HG03103 (cell line): ENCODE data around the gene DUSP16.
A peak's percentile ranks its signal among the peaks of the same experiment; 100 is the strongest.
"Not testable (repeated sequence)": the region's sequence is repeated elsewhere in the genome, so short reads cannot be mapped to it uniquely, and the experiment has no call there.

Experiments used
- ATAC-seq: cut with Tn5 transposase; IDR thresholded peaks from one replicate; pipeline ENCODE4 v1.9.1; 2021; ENCODE audit warnings: low read depth; ENCODE audit not compliant: unreplicated experiment

Gene DUSP16

DNA sequence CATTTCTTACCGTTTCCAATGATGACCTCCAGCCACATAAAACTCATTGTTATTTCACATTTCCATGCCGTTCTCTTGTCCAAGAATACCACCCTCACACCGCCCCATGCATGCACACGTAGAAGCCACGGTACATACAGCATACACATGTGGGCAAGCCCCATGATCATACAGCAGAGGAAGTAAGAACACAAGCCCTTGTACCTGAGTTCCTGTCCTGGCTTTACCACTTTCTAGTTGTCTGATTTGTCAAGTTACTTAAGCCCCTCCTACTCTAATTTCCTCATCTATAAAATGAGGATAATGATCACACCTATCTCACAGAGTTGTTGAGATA is 59.9 kb downstream of the DUSP16 start:
- ATAC-seq: no peak

DNA sequence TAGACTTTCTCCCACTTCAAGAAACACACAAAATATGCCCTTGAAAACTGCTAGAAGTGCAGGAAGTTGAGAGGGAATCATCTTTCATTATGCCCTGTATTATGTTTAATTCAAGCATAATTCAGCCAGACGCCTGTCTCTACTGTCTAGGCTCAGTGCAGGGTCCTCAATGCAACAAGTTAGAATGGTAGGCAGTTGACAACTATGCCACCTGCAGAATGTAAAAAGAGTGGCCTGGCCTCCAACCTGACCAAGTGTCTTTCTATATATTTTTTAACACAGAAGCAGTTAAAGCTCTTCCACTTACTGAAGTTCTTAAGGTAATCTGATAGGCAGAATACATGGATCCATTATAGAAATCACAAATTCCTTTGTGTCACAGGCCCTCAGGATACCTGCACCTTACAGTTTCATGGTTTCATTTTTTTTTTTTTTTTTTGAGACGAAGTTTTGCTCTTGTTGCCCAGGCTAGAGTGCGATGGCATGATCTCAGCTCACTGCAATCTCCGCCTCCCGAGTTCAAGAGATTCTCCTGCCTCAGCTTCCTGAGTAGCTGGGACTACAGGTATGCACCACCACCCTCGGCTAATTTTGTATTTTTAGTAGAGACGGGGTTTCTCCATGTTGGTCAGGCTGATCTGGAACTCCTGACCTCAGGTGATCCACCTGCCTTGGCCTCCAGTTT is 60.4 kb downstream of the DUSP16 start:
- ATAC-seq: not testable (repeated sequence)

GRCh38 chr12:12501121-12501520 is 61.5 kb downstream of the DUSP16 start:
- ATAC-seq: no peak

DNA sequence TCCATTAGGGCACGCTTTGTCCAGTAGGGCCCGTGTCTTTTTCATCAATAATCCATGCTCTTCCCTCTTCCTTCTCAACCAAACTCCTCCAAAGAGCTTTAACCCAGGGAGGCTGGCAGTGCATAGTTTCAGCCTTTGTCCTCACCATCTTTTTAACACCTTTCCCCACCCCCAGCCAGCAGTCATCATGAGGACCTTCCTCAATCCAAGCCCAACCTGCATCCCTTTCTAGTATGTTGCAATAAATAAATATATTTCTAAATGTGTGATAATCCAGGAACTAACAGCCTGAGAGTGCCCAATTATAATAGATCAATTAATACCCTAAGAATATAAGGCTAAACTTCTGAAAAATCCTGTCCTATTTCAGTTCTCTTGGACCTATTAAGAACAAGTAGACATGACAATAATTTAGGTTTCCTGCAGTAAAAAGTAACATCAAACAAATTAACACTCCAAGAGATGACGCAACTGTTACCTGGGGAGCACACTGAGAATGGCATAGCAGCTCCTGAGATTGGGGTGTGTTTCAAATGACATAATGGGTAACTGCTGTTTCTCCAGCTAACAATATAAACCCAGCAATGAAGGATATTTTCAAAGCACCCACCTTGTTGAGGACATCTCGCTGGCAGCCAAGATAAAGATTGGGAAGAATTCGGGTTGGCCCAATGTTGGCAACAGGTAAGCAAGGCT is 62.6 kb downstream of the DUSP16 start:
- ATAC-seq: no peak

DNA sequence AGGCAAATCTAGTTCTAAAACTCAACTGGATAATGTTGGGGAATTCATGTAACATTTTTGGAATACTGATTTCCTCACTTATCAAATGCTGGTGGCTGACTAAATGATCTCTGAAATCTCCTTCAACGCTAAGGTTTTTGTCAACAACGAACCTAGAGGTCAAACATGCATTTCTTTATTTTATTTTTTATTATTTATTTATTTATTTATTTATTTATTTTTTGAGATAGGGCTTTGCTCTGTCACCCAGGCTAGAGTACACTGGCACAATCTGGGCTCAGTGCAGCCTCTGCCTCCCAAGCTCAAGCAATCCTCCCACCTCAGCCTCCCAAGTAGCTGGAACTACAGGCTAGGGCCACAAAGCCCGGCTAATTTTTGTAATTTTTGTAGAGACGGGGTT is 64.5 kb downstream of the DUSP16 start:
- no peak for ATAC-seq

DNA sequence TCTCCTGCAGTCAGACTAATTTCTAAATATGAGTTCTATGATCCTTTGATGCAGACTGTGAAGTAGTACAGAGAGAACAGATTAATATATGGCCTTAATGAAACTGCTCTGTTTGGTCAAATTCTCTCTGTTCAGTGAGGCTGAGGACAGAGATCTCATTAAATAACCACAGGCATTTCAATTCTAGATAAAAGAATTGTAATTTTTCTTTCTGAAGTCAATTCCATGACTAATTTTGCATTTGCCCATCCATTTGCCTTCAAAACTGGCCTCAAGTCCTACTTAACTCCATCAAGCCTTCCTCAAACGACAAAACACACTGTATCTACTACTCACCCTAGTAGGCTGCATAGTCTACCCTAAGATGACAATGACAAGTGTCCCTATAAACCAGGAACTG is 67.1 kb downstream of the DUSP16 start:
- ATAC-seq: no peak

- ATAC-seq: no peak
Observed at GRCh38 chr12:12492547-12492946, 70.1 kb downstream of the DUSP16 start.

- no peak for ATAC-seq
Observed at GRCh38 chr12:12491606-12492005, 71.1 kb downstream of the DUSP16 start.

DNA sequence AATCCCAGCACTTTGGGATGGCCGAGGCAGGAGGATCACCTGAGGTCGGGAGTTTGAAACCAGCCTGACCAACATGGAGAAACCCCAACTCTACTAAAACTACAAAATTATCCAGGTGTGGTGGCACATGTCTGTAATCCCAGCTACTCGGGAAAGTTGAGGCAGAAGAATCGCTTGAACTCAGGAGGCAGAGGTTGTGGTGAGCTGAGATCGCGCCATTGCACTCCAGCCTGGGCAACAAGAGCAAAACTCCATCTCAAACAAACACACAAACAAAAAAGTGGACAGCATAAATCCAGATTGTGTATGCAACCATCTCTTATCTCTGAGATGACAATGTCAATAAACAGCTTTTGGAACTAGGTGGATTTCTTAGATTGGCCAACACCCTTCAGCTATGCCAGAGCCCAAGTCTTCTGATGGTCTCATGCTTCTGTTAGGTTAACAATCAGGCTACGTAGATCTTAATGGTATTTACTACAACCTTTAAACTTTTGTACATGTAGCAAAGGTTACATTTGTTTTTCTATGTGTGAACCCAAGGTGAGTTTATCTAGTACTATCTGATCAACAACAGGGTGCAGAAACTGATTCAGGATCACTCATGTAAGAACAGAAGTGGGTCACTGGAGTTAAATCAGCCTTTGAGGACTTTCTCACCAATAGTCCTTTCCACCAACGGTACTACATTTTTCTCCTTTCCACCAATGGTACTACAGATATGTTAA is 73.7 kb downstream of the DUSP16 start:
- ATAC-seq: no peak

DNA sequence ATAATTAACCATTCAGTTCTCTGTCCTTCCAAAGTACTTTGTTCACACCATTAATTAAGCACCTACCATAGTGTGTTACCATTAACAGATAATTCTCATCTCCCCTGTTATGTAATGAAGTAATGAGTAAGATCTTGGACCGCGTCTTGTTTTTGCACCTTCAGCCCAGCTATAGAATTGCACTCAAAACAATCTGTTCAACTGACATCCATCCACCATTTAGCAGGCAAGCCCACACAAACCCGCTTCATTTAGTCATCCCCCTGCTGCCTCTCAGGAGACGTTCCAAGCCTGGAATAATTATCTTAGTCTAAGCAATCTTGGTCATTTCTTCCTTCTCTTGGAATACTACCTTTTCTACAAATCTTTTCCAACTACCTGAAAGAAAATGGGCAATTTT is 74.4 kb downstream of the DUSP16 start:
- no peak for ATAC-seq

DNA sequence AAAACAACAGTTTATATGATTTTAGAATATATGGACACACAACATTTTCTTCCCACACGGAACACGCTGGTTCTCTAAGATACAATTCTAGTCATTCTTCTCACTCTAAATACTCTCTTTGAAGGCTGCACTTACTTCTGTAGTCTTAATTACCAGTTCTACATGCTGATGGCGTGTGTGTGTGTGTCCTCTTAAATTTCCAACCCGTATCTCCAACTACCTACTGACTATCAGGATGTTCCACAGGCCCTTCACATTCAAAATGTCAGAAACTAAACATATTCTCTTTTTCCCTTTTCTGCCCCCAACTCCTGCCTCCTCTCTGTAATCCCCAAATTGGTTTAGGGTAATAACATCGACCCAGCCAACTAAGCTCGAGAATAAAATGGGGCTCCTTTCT is 75.2 kb downstream of the DUSP16 start:
- ATAC-seq: no peak

- ATAC-seq: peak; percentile 57
Observed at GRCh38 chr12:12486661-12487240, 75.9 kb downstream of the DUSP16 start.

- no peak for ATAC-seq
Observed at GRCh38 chr12:12483438-12483837, 79.2 kb downstream of the DUSP16 start.

GRCh38 chr12:12482959-12483358 is 79.7 kb downstream of the DUSP16 start:
- no peak for ATAC-seq

DNA sequence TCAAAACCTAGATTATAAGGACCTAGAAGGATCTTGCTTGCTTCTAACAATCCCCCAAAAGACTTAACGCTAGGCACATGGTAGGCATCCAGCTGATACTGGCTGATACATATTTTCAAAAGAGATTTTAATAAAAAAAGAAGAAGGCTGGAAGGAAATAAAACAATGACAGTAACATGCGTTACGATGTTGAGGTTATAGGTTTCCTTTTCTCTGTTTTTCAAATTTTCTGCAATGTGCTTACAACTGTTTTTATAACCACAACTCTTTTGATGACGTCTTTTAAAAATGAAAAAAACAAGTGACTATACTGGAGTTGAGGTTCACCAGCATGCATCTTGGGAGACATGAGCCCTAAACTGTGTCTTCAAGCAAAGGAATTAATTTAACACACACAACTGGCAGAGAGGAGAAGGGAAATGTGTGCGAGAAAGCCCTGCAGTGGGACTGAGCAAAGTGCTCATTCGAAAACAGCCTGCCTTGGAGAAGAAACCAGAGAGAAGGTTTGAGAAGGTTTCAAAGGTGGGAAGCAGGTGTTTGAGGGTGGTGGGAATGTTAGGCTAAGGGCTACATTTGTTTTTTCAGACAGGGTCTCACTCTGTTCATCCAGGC is 80.4 kb downstream of the DUSP16 start:
- no peak for ATAC-seq

GRCh38 chr12:12481631-12482030 is 81.0 kb downstream of the DUSP16 start:
- ATAC-seq: no peak

DNA sequence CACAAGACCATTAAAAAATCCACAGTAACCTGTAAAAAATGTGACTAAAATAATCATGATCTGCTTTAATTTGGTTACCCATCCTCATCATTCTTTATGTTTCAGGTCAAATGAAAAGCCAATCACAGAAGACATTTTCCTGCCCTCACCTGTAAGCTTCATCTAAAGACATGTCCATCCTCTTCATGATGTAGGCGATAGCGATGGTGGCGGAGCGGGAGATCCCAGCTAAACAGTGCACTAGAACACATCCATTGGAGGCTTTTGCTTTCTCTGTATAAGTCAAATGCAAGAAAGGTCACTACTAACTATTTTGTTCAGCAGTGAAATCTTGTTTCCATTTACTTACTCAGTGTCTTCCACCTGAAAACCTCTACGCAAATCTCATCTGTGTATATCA is 82.6 kb downstream of the DUSP16 start:
- no peak for ATAC-seq

DNA sequence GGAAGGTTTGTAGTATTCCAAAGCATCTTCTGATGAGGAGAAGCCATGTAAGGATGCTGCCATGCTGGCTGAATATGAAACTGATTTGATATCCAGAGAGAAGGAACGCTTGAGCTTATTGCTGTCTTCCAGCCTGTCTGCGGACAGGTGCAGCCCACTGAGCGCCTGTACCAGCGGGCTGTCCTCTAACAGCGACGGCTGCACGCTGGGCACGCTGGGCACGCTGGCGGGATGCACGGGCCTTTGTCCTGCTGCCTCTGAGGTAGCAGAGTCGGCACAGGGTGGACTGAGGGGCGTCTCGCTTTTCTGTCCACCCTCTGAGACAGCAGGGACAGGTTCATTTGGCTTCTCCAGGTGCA is 85.2 kb downstream of the DUSP16 start:
- ATAC-seq: no peak

DNA sequence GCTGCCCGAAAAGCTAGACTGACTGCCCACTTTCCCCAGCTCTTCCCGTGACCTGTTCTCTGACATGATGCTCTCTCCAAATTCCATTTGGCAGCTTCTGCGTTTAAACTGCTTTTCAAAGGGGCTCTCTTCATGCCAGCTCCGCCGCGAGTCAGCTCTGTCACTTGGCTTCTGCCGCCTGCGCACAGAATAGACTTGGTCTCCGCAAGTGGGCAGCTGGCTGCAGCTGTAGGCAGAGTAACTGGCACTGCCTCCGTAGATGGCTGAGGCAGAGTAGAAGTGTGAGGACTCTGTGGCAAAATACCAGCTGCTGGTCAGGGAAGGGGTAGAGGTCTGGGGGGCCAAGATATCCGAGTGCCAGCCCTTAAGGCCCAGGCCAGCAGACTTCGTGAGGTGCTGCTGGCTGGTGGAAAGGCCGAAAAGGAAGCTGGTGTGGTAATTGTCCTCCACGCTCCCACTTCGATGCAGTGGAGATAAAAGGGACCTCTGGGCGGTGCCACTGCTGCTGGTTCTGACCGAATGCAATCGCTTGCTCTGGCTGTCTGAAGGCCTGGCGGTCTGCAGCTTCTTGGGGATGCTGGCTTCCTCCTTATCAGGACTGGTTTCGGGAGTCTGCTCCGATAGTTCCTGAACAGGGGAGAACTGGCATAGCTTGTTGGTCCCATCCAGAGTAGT is 85.7 kb downstream of the DUSP16 start:
- ATAC-seq: no peak

DNA sequence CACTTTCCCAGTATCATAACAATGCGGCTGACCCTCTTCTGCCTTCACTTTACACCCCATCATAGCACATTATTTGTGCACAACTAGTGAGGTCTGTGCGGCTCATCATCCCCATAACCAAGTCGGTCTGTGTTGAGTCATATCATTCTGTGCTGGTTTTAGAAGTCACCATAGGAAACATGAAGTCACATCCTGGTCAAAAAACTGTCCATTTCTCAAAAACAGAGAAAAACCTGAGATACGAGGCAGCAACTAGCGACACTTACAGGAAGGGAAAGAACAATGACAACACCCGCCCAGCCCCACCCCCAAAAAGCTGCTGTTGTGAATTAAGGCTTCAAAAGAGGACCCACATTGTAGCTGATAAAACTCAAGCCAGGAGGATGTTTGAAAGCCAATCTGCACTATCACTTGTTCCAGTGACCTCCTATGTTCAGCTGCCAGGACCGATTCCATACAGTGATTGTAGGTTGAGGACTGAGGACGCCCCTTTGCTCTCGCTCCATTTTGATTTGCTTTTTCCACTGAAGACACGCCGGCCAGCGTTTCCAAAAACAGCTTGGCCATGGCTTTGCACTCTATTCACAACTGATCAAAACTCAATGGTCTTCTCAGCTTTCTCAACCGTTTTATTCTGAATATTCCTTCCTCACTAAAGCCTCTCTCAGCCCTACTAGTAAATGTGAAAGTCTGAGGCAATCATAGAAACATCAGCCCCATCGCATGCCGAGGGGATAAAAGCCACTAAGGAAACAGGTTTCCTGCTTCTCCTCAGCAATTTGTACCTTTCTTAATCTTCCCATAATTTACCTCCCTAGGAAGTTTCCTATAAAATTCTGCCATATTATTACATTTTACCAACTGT is 87.5 kb downstream of the DUSP16 start:
- peak; percentile 94 for ATAC-seq
